Ovary (tissue), 9 donors: Measurements from ENCODE around the gene CYTH2. TPM values are rescaled to one million over a fixed set of nuclear protein-coding genes. Genes with fewer than 3 reads are reported as not detected.

Experiments used
- DNase-seq, 5 donors: peaks; one replicate each; pipeline ENCODE4 v3.0.0-alpha.2; 2019 to 2020
- H3K27ac ChIP-seq, 2 donors: fragments of 200-600 bp; one replicate each; pipeline versions ENCODE4 v1.5.1 to v1.8.0; 2019 to 2022
- H3K27me3 ChIP-seq: fragments of 200-600 bp; one replicate; pipeline ENCODE4 v1.8.0; 2022
- H3K36me3 ChIP-seq: fragments of 200-600 bp; sonication (generic); one replicate; pipeline ENCODE4 v1.5.1; 2019
- H3K4me1 ChIP-seq: one replicate; pipeline ENCODE4 v1.8.1; 2013; ENCODE audit warnings: mild to moderate bottlenecking, moderate library complexity; ENCODE audit not compliant: insufficient read depth
- H3K4me3 ChIP-seq: fragments of 200-600 bp; sonication (generic); one replicate; pipeline ENCODE4 v1.5.1; 2017
- H3K9me3 ChIP-seq, 2 donors: fragments of 200-600 bp in 1 of 2; sonication (generic) in 1 of 2; one replicate each; pipeline versions ENCODE4 v1.5.1 to v1.8.1; 2013 to 2019; ENCODE audit warnings: mild to moderate bottlenecking in 1 of 2, moderate library complexity in 1 of 2
- EP300 ChIP-seq: sonication (generic); formaldehyde crosslinking; IDR thresholded peaks from one replicate; pipeline ENCODE4 v1.6.1; 2017; ENCODE audit warnings: antibody characterized with exemption
- POLR2A ChIP-seq: fragments of 450-650 bp; IDR thresholded peaks from one replicate; pipeline ENCODE4 v1.6.1; 2017; ENCODE audit warnings: antibody characterized with exemption, mild to moderate bottlenecking, moderate library complexity
- WGBS, 3 donors: extraction: QIAGEN DNeasy Blood & Tissue Kit in 1 of 3; methylation state at CpG; one replicate each; pipeline versions ENCODE4 v1.1.5 to v1.1.7; 2013 to 2017; 5-methylcytosine and 5-hydroxymethylcytosine counted together
- intact Hi-C, 4 donors: fragments of 100-400 bp; cut with DNase I; formaldehyde crosslinking; loops; one replicate each; pipeline versions ENCODE4 v1.11.0 to v1.15.1; 2022 to 2023
- polyA plus RNA-seq, 2 donors: library from polyadenylated mRNA; stranded (reverse); fragments of 200-250 nt in 1 of 2; fragments of 350-450 nt in 1 of 2; fragmentation: Illumina TruSeq in 1 of 2; extraction: RNeasy Lipid Tissue Mini Kit (QIAGEN cat#74804) in 1 of 2; gene quantifications; one replicate each; pipeline ENCODE4 v1.2.3, GENCODE V29; 2013 to 2014
- total RNA-seq, 7 donors: library from RNA; depleted of rRNA in 2 of 7; stranded (reverse); fragments of >200 nt in 2 of 7; fragmentation: NEBNext Ultra II Directional in 3 of 7; extraction: Animal tissue kit (Norgen Biotek cat#: 25700) in 3 of 7; gene quantifications; one replicate each; pipeline versions ENCODE4 v1.1.0 to v1.2.4, GENCODE V29; 2016 to 2023
- TF ChIP-seq, protein P1 (sequence below), 3 donors: fragments of 450-650 bp in 2 of 3; fragments of 200-600 bp in 1 of 3; IDR thresholded peaks; one replicate each; pipeline versions ENCODE4 v1.5.1 to v1.8.0; 2016 to 2022; ENCODE audit warnings: antibody characterized with exemption in 3 of 3, mild to moderate bottlenecking in 1 of 3
- donor health status: DM: no; HTN: no; CAD: no; lungs with moderate emphysema.
- donor health status: DM: no; HTN: no; CAD: no.
- donor health status: Bipolar disorder and iron deficiency.
- donor health status: DM: yes; HTN: yes; CAD: no.
- donor health status: DM: no; HTN: no; CAD: no.
- donor health status: DM: yes; HTN: yes; CAD: no.

Gene CYTH2
- total and polyA plus RNA-seq, 9 donors, result 27.6 to 66.5 (median 49.4) TPM

DNA sequence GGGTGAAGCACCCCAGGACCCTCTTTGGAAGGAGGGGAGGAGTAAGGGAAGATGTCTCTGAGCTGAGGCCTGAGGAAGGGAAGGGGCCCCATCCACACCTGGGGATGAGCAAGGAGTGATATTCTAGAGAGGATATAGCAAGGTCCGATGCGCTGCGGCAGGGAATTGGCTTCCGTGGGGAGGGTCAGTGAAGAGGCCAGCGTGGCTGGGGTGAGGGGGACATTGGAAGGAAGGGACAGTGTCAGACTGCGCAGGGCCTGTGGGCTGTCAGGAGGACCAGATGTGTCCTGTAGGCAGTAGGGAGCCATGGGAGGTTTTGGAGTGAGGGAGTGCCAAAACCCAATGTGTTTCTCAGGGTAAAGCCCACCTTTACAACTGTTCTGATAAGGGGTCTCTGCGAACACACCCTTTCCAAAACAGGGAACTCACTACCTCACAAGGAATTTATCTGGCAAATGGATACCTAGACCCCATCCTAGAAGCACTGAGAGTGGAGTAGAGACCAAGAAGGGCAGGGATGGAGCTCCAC lies 38.8 kb downstream of the CYTH2 start:
- Histone ChIP-seq H3K4me1 (no peaks in the 10 kb centered on the region), H3K27ac (no peak overlapping the region), H3K9me3 (no peaks in the 10 kb centered on the region), H3K27me3 (peaks cover 6% of the 10 kb centered on the region), H3K36me3 (no peaks in the 10 kb centered on the region), H3K4me3 (no peak overlapping the region)
- intact Hi-C loops, result no loop called here
- no peak for DNase-seq
- TF ChIP-seq POLR2A (no peak), EP300 (no peak)
- TF ChIP-seq, protein P1, sequence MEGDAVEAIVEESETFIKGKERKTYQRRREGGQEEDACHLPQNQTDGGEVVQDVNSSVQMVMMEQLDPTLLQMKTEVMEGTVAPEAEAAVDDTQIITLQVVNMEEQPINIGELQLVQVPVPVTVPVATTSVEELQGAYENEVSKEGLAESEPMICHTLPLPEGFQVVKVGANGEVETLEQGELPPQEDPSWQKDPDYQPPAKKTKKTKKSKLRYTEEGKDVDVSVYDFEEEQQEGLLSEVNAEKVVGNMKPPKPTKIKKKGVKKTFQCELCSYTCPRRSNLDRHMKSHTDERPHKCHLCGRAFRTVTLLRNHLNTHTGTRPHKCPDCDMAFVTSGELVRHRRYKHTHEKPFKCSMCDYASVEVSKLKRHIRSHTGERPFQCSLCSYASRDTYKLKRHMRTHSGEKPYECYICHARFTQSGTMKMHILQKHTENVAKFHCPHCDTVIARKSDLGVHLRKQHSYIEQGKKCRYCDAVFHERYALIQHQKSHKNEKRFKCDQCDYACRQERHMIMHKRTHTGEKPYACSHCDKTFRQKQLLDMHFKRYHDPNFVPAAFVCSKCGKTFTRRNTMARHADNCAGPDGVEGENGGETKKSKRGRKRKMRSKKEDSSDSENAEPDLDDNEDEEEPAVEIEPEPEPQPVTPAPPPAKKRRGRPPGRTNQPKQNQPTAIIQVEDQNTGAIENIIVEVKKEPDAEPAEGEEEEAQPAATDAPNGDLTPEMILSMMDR (IDR thresholded peaks at IDR 0.05), result no peak
- 86 to 87% (median 87%) methylated on average over 7 of the region's 7 CpGs for WGBS, 3 donors

DNA sequence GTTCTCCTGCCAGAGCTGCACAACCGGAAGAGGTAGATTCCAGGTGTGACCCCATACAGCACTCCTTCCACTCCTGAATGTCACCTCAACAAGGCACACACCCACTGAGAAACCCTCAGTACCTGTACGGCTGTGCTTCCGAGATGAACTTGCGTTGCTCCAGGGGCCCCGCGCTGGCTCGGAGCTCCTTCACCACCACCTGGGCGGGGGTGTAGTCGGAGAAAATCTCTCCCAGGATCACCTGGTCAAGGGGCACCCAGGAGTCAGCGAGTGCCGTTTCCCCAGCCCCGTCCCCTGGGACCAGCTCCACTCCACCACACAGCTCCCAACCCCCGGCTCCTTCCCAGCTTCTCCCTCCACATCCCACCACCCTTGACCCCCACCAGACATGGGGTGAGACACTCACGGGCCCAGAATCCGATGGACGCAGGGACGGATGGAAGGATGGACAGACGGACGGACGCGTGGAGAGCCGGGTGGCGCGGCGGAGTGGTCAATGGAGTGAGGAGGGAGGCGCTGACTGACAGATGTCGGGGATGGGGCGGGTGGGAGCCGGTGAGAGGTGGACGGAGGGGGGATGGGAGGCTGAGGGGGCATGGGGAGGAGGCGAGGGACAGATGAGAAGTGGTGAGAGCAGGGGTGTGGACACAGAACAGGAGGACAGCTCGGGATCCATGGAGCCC lies 39.7 kb downstream of the CYTH2 start:
- Histone ChIP-seq H3K36me3 (no peaks in the 10 kb centered on the region), H3K27me3 (peaks cover 6% of the 10 kb centered on the region), H3K4me3 (no peak overlapping the region), H3K4me1 (peaks cover 2% of the 10 kb centered on the region), H3K27ac (no peak overlapping the region), H3K9me3 (no peaks in the 10 kb centered on the region)
- WGBS, 3 donors, result 71 to 81% (median 73%) methylated on average over 32 of the region's 32 CpGs
- intact Hi-C loops, result no loop called here
- DNase-seq, result no peak
- no peak for TF ChIP-seq POLR2A
- no peak for TF ChIP-seq EP300
- TF ChIP-seq, protein P1 (IDR thresholded peaks at IDR 0.05), result no peak

DNA sequence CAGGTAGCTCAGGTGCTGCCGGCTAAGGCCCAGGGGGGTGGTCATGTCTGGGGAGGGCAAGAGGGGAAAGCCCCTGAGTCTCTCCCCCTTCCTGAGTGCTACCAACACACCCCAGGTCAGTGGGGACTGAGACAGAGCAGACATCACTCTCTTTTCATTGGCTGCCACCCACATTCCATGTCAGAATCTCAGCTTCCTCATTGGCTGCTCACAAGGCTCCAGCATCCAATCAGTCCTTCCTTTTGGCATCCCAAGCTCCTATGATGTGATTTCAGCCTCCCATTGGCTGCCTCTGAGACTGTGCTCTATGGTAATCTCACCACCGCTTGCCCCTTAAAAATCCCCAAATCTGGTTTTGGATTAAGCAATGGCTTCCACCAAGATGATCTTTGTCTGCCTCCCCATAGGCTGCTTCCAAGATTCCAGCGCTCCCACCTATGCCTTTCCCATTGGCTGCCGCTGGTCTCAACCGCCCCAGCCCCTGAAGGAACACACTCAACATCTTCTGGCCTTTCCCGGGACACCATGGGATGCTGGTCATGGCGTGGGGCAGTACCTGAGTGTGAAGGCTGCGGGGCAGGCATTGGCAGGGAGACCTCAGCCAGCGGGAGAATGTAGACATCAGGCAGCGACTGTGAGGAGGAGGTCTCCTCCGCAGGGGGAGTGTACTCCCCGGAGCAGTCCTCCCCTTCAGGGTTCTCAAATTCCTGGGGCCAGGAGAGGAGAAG lies 40.5 kb downstream of the CYTH2 start:
- Histone ChIP-seq H3K4me3 (no peak overlapping the region), H3K4me1 (peaks cover 2% of the 10 kb centered on the region), H3K27ac (no peak overlapping the region), H3K27me3 (peaks cover 6% of the 10 kb centered on the region), H3K9me3 (no peaks in the 10 kb centered on the region), H3K36me3 (no peaks in the 10 kb centered on the region)
- 68 to 75% (median 70%) methylated on average over 12 of the region's 12 CpGs for WGBS, 3 donors
- DNase-seq, result peak in 1 of 5 donors; percentile 23
- TF ChIP-seq, protein P1 (IDR thresholded peaks at IDR 0.05), result no peak
- TF ChIP-seq EP300 (no peak), POLR2A (no peak)
- intact Hi-C loops, result no loop called here

DNA sequence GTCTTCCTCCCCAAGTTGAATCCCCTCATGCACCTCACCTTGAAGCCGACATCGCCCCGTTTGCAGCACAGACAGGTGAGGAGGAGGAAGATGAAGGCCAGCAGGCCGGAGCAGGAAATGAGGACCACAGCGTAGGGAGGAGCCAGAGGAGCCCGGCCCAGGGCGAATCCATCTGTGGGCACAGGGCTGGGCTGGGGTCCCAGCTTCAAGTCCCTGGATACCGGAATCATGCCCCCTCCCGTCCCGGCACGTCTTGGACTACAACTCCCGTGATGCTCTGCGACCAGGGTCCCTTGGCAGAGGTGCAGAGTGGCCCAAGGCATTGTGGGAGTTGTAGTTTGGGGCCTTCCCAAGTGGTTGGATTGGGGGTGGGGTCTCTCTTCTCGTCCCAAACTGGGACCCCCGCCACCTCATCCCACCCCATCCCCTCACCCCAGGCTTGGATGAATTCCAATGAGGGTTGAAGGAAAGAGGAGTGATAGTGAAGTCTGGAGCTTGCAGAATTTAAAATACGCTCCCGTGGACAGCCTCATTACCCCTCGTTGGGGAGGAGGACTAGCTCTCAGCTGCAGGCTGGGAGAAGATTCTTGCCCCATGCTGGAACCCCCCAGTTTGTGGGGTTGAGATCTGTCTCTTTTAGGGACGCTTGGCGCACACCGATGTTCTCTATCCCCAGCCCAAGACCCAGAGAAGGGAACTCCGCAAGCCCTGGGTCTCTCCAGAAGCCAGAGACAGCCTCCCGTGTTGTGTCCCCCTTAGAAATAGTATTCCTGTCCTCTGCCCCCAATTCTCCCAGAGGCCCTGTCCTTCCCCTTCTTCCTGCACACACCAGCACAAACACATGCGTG lies 41.5 kb downstream of the CYTH2 start:
- peak; percentile 57 to 75 (median 73) for DNase-seq
- no peak overlapping the region for H3K4me3 ChIP-seq
- peaks cover 6% of the 10 kb centered on the region for H3K27me3 ChIP-seq
- H3K4me1 ChIP-seq, result peaks cover 2% of the 10 kb centered on the region
- TF ChIP-seq POLR2A (no peak), EP300 (no peak)
- TF ChIP-seq, protein P1 (IDR thresholded peaks at IDR 0.05), result no peak
- H3K9me3 ChIP-seq, result no peaks in the 10 kb centered on the region
- intact Hi-C loops, result no loop called here
- H3K27ac ChIP-seq, result no peak overlapping the region
- WGBS, 3 donors, result 8 to 9% (median 8%) methylated on average over 24 of the region's 24 CpGs
- no peaks in the 10 kb centered on the region for H3K36me3 ChIP-seq
